Stimulated activated CD8-positive, alpha-beta memory T cell treated with anti-CD3 and anti-CD28 coated beads, Interleukin-2, amount 100 ng/mL, for 1 hour (primary cell): ENCODE results near the gene PAPPA.

ENCODE experiments used
- DNase-seq, 2 donors: peaks; one replicate each; pipeline ENCODE4 v3.0.0-alpha.2; 2020; ENCODE audit warnings: low read depth in 2 of 2

The PAPPA gene

GRCh38 chr9:116345393-116345792, 191.8 kb downstream of the PAPPA start:
- DNase-seq, result no peak

DNA sequence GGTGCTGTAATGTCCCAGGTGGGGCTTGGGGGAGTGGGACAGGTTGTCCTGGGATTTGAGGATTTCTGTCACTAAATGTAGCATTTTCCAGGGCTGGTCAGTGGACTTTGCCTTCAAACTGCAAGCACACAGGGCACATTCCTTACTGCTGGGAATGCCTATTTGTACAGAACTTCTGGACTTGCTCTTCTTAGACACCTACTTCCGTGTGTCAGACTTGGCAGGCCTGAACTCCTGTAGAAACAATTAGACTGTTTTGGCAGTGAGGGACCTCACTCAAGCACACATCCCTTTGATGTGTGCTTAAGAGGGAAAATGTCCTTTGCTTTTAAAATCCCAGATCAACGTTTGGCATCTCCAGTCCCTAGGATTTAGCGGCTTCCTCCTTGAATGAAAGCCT, 192.2 kb downstream of the PAPPA start:
- DNase-seq, result no peak

GRCh38 chr9:116349684-116350083, 196.1 kb downstream of the PAPPA start:
- no peak for DNase-seq

GRCh38 chr9:116350213-116350612, 196.6 kb downstream of the PAPPA start:
- no peak for DNase-seq

GRCh38 chr9:116352958-116353357, 199.4 kb downstream of the PAPPA start:
- no peak for DNase-seq

- no peak for DNase-seq
Observed at GRCh38 chr9:116355153-116355921, 201.7 kb downstream of the PAPPA start.

GRCh38 chr9:116358251-116358650, 204.7 kb downstream of the PAPPA start:
- no peak for DNase-seq

DNA sequence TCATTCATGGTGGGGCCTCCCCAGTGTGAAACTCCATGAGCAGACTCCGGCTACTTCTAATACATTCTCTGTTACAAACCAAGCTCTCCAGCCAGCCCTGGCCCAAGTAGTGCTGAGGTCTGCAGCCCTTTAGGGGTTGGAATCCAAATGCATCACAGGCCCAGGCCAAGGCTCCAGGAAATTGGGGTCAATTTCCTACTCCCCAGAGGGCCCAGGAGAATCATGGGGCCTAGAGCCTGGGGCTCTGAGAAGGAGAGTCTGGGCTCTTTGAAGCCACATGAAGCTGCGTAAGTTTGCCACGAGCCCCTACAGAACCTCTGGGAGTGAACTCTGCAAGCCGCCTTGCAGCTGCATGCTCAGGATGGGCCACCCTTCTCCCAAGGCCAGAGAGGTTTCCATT, 206.4 kb downstream of the PAPPA start:
- no peak for DNase-seq

- DNase-seq, result no peak
Observed at GRCh38 chr9:116360989-116361388, 207.4 kb downstream of the PAPPA start.

DNA sequence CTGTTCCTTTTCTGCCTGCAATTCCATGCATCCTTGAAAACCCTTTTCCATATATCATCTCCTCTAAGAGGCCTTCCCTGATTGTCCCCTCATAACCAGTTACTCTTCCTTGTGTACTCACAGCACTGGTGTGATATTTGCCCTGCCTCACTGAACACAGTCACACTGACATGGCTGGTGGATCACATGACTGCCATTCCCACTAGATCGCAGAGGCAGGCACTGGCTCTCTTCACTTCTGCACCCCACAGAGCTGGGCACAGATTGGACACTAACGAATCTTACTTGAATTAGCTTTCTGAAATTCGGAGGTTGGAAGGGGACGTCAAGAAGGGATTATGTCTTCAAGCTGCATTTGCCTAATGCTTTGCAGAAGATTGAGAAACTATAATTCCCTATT, 208.0 kb downstream of the PAPPA start:
- DNase-seq, result no peak

DNA sequence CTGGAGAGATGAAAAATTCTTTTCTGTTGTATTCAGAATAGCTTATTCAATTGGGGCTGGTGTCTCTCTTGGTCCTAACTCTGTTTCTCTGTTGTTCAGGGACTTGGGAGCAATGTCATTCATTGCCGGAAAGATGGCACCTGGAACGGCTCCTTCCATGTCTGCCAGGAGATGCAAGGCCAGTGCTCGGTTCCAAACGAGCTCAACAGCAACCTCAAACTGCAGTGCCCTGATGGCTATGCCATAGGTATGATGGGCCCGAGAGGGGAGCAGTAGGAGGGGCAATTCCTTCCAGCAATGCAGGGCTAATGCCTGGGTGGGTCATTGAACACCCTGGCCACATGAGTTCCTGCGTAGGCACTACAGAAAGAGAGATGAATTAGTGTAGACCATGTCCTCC, 208.9 kb downstream of the PAPPA start:
- no peak for DNase-seq

- DNase-seq, result no peak
Observed at GRCh38 chr9:116365056-116365471, 211.5 kb downstream of the PAPPA start.

- no peak for DNase-seq
Observed at GRCh38 chr9:116366241-116366640, 212.7 kb downstream of the PAPPA start.

- no peak for DNase-seq
Observed at GRCh38 chr9:116368680-116369079, 215.1 kb downstream of the PAPPA start.

DNA sequence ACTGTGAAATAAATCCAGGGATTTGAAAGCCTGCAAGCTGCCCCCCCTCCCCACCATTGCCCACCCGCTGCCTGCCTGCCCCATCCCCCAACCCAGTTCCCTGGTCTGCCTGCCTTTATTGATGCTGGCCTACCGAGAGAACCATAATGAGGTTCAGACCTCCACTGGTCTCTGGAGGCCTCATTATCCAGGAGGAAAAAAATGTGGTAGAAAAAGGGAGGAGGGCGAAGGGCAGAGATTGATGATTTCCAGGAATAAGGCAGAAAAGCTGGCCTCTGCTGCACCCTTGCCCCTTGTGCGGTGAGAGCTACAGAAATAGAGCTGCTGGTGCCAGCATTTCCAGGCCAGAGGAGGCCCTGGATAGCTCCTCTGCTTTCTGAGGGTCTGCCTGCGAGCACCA, 216.1 kb downstream of the PAPPA start:
- no peak for DNase-seq

GRCh38 chr9:116370556-116370955, 217.0 kb downstream of the PAPPA start:
- DNase-seq, result no peak

DNA sequence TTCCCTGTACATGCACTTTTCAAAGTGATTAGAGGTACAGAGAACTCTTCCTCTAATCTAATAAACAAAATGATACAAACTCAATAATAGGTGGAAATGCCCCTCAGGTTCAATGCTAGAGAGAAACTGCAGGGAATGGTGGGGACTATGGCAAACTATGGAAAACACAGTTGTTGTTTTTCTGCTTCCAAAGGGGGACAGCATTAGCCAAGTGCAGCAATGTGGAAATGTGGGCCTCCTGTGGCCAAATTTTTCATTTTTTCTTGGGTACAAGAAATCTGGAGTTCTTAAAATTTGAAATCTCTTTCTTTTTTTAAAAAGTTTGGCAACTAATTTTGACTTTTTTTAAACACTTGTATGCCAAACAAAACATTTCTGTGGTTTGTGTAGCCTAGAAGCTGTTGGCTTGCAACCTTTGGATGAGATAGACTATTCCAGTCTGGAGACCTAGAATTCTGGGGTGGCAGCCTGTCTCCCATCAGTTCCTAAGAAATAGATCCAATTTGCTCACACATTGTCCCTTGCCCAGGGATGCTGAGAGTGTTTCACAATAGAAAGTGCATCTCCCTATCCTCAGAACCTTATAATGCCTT, 218.6 kb downstream of the PAPPA start:
- DNase-seq, result no peak

DNA sequence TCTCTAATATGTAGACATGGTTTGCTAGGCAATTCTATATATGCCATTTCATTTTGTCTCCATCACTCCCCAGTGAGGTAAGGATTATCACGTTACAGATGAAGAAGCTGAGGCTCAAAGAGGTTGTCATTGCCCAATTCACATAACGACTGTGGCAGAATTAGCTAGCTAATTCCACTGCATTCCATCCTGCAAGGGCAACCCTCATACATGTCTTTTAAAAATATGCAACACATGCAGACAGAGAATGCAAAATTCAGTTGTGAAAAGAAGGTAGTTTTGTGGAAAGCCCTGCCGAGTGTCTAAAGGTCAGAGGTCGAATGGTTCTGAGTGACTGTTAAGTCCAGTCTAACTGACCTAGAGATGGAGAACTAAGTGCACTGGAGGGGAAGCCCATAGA, 219.2 kb downstream of the PAPPA start:
- no peak for DNase-seq

DNA sequence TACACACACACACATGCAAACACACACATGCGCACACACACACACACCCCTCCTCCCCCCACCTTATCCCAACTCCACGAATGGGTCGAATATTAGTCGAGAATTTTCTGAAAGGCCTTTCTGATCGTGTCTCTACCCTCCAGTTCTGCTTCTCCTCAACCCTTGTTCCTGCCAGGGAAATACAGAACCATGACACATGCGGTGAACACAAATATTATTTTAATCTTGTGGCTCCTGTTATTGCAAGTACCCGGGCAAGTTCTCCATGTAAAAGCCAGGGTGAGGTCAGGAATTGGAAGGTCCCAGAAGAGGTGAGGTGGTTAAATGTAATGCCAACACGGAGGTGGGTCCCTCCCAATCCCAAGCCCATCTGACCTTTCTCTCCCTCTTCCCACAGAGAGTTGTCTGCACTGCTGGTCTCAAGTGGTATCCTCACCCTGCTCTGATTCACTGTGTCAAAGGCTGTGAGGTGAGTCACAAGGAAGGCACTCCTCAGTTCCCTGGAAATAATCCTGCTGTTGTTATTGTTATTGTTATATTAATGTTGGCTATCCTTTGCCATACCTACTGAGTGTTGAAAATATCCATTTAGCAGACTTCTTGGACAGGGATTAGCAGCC, 223.7 kb downstream of the PAPPA start:
- no peak for DNase-seq

- DNase-seq, result no peak
Observed at GRCh38 chr9:116378873-116379272, 225.3 kb downstream of the PAPPA start.

DNA sequence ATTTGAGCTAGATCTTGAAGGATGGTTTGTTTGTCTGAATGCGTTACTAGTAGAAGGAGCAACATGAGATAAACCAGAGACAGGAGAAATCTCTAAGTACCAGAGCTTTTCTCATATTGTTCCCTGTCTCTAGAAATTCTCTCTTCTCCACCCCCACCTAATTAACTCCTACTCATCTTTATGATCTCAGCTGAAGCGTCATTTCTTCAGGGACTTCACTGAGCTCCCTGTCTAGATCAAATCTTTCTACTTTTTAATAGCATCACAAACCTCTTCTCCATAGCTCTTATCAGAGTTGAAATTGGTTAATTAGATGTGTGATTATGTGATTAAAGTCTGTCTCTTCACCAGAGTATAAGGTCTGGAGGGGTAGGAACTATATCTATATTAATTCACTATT, 226.2 kb downstream of the PAPPA start:
- DNase-seq, result no peak

DNA sequence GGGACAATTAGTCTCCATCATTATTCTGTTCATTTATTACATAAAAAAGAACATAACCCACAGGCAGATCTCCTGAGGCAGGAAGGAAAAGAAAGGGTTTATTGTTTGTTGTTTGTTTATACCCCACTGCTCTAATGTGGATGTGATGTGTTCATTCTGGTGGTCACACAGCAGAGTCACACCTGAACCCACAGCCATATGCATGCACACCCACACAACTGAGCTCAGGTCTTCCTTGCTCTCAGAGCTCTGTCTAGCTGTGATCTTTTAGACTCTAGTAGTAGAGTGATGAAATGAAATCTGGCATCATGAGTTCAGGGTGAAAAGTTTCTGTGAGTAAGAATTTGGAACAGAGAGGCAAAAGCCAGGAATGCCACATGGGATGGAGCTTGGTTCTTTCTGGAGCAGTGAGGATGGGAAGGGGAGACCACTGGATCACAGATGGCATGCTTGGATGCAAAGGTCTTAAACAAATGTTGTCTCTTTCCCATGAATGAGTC, 227.0 kb downstream of the PAPPA start:
- DNase-seq, result no peak

- DNase-seq, result no peak
Observed at GRCh38 chr9:116381350-116381749, 227.8 kb downstream of the PAPPA start.
